GM18505 (cell line): ENCODE results near the gene RNF44.

Experiments
- ATAC-seq: cut with Tn5 transposase; IDR thresholded peaks from one replicate; pipeline ENCODE4 v1.9.1; 2021; ENCODE audit not compliant: unreplicated experiment
- POLR2A ChIP-seq: IDR thresholded peaks from 4 replicates; pipeline ENCODE4 v1.6.1; 2011; ENCODE audit warnings: borderline replicate concordance; ENCODE audit not compliant: insufficient read depth, insufficient read length; ENCODE audit errors: extremely low read depth

Gene RNF44

DNA sequence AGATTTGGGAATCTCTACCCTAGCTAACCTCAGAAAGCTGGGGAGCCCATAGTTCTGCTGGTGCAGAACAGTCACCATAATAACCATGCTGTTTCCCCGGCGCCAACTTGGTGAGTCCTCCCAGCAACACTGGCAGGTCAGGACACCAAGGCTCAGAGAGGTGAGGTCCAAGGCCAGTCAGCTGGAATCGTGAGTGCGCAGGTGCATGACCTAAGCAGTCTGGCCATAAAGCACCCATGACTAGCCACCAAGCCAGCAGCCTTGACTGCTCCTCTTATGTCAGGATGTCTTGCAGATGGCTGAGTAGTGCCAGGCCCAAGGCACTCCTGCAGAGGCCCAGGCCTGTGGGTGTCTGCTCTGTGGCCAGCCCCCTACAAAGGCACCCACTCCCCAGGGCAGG, 2.6 kb downstream of the RNF44 start:
- TF ChIP-seq POLR2A = no peak
- no peak for ATAC-seq

DNA sequence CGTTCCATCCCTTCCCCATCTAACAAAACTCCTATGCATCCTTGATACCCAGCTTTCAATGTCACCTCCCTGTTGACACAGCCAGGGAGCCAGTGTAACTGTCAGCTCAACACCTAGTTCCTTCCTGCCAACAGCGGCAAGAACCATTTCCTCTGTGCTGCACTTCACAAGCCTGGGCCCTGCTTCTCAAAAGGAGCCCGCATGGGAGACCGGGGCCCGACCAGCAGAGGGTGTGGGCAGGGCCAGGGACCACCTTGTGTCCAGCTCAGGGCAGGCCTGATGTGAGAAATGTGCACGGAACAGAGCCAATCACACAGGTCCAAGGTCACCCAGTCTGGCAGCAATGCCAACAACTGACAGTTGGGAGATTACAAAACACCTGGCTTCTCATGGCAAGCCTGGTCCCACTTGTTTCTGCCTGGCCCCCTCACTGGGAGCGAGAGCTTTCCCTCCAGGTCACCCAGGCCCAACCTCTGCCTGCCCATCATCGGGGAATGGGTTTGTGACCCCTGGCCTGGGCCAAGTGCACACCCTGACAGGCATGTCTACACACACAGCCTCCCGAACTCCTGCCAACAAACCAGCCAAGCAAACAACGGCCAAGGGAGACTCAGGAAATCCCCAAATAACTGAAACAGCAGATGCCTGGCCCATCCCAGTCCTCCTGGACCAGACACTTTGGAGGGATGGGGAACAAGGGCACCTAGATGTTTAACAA, 3.1 kb downstream of the RNF44 start:
- no peak for ATAC-seq
- TF ChIP-seq POLR2A = peak; percentile 9

DNA sequence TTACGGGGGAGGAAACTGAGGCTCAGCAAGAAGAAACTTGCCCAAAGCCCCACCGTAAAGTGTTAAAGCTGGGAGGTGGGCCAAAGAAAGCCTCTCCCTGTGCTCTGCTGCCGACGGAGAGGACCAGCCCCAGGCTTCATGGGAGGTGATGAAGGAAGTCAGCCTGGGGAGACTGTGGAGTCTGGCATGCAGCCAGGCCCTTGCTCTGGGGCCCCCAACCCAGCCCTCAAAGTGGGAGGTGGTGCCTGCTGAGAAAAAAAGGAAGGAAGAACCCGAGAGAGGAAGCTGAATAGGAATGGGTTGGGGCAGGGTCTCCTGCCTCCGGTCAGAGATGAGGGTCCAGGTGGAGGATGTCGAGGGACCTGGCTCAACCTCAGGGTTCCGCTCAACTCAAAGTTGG, 3.8 kb downstream of the RNF44 start:
- no peak for TF ChIP-seq POLR2A
- ATAC-seq = no peak

DNA sequence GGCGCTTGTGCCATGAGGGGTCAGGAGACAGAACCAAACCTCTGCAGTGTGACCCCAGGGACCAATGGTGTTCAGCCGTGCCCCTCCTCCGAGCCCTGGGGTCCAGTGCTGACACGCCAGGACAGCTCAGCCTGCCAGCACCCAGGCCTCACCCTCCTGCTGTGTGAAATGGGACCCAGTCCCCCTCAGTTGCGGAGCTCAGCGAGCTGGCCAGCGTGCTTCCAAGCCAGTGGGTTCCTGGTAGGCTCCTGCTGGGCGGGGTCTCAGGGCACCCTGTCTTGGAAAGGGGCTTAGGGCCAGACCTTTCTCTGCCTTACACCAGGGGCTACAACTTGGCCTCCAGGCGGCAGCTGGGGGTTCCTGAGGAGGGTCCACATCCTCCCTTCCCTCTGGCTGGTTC, 4.4 kb downstream of the RNF44 start:
- no peak for ATAC-seq

DNA sequence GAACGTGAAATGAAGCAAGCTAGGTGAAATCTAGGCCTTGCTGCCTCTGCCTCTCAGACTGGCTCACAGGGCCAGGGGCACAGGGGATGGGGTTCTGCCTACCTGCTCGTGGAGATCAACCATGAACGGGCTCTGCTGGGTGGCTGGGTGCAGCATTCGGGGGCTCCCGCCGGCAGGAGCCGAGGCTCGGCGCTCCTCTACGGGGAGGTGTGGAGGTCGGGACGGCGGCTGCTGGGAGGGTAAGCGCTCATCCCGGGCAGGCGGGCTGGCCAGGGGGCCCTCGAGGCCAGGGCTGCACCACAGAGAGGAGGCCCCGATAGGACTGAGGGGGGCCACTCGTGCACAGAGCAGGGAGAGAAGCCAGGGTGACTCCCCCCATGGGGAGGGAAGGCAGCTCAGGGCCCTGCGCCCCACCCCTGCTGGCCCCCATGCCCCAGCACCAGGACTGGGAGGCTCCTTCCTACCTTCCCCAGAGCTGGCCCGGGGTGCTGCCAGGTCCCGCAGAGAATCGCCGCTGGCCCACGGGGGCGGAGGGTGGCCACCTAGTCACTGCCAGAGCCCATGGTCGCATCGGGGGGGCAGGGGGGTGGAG, 5.2 kb downstream of the RNF44 start:
- ATAC-seq = no peak
- no peak for TF ChIP-seq POLR2A

More for the DNA sequence above, 4.4 kb downstream of the RNF44 start:
- TF ChIP-seq POLR2A = no peak

DNA sequence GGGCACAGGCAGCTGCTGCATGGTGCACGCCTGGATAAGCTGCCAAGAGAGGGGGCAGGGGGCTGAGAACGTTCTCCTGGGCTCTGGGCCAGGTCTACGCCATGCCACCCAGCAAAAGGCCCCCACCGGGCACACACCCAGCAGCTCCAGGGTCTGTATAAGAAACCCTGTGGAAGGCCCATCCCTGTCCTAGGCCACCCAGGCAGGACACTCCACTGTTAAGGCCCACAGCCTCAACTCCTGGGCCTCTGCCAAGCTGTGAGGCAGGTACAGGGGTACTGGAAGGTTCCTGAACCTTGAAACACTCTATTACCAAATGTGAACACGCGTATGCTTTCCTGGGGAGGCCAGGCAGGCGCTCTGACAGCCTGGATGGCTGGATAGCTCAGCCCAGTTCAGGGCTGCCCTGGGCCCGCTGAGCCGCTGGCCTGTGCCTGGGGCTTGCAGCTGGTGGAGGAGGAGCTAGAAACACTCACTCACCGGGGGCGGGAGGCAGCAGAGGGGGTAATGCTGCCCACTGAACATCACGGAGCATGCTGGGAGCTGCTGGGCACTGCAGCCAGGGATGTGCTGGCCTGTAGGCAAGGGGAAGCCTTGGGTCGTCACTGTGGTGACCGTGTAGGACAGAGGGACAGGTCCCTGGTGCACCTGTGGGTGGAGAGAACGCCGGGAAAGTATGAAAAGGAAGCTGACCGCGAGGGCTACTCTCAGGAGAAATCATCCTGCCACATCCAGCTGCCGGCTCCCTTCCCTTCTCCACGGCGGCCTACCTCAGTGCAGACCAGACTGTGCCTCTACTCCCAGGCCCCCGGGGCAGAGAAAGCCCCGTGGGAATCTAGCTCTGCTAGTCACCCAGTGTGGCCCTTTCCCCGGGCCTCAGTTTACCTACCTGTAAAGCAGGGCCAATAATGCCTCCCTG, 6.0 kb downstream of the RNF44 start:
- TF ChIP-seq POLR2A = no peak
- no peak for ATAC-seq

DNA sequence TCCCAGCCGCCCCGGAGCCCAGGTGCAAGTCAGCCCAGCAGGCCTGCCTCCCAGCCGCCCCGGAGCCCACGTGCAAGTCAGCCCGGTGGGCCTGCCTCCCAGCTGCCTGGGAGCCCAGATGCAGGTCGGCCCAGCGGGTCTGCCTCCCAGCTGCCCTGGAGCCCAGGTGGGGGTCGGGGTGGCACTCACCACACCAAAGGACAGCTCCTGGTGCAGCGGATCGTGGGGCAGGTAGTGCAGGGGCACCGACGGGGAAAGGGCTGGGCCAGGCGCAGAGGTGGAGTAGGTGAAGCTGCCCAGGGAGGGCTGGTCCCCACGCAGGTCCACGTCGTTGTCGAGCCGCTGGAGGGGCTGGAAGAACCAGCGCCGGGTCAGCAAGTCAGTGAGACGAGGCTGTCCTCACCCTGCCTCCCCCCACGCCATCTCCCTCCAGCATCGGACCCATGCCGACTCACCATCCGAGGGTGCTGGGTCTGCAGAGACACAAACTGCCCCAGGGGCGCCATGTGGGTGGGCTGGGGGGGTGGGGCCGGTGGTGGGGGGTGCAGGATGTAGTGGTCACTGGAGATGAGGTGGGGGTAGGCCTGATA, 6.7 kb downstream of the RNF44 start:
- ATAC-seq = no peak
- no peak for TF ChIP-seq POLR2A

DNA sequence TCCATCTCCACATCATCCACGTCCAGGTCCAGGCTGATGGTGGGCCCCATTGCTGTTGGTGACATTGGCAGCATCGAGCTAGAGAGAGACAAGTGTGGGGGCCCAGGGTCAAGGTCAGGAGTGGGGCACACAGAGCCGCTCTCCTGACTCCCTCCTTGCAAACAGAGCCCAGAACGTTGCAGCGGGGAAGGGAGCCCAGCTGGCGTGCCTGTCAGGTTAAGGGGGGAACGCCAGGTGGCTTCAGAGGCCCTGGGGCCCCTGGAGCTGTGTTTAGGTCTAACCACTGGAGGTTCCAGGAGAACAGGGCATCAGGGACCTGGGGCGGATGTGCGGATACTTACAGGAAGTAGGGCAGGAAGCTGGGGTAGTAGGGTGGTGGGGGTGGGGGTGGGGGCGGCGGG, 7.5 kb downstream of the RNF44 start:
- no peak for TF ChIP-seq POLR2A

DNA sequence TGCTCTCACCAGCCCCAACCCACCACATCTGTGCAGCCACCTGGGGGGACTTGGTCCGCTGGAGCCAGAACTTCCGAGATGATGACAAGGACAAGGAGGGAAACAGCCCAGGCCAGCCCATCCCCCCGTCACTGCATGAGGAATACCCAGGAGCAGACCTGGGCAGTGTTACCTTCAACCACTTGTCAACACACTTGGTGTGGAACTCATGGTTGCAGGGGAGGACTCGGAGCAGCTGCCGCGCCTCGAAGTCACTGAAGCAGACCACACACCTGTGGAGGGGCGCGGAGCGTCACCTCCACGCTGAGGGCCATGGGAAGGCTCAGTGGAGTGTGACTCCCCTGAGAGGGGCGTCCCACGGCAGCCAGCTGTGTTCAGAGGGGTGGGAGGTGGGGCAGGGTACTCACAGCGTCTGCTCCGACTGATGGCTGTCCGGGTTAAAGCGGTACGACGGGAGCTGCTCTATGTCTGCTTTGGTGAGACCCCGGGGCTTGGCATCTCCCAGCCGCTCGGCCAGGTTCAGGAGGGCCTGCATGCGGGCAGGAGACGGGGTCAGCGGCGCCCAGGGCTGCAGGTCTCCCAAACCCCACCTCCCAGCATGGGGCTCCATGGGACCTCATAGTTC, 8.0 kb downstream of the RNF44 start:
- ATAC-seq = no peak
- no peak for TF ChIP-seq POLR2A

More for the DNA sequence above, 7.5 kb downstream of the RNF44 start:
- ATAC-seq = no peak

DNA sequence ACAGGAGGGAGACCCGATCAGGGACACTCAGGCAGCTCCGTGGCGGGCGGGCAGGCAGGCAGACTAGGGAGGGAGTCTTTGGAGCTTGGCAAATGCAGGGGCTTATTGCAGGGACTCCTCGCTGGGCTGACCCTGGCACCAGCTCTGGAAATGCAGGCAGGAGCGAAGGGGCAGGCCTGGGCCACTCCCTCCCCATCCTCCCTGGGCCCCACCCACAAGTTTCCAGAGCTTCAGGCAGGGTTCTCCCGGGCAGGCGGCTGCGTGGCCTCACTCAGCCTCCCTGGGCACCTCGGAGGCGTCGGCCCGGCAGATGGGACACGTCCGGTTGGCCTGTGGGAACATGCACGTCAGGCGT, 8.5 kb downstream of the RNF44 start:
- TF ChIP-seq POLR2A = no peak
- ATAC-seq = no peak

DNA sequence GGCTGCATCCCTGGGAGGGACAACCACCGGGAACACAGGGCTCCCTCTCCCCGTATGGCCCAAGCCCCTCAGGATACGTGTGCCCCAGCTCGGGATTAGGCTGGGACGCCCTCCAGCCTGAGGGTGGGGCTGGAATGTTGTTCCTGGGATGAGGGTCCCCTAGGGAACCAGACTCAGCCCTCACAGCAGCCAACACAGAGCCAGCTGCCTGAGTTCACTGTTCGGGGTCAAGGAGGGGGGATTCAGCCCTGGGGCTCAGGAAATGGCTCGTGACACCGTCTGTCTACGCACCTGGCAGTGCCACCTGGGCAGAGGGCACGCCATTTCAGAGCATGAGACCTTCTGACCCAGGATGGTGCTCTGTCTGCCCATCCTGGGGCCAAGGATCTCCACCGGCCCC, 8.9 kb downstream of the RNF44 start:
- no peak for ATAC-seq
- TF ChIP-seq POLR2A = no peak

DNA sequence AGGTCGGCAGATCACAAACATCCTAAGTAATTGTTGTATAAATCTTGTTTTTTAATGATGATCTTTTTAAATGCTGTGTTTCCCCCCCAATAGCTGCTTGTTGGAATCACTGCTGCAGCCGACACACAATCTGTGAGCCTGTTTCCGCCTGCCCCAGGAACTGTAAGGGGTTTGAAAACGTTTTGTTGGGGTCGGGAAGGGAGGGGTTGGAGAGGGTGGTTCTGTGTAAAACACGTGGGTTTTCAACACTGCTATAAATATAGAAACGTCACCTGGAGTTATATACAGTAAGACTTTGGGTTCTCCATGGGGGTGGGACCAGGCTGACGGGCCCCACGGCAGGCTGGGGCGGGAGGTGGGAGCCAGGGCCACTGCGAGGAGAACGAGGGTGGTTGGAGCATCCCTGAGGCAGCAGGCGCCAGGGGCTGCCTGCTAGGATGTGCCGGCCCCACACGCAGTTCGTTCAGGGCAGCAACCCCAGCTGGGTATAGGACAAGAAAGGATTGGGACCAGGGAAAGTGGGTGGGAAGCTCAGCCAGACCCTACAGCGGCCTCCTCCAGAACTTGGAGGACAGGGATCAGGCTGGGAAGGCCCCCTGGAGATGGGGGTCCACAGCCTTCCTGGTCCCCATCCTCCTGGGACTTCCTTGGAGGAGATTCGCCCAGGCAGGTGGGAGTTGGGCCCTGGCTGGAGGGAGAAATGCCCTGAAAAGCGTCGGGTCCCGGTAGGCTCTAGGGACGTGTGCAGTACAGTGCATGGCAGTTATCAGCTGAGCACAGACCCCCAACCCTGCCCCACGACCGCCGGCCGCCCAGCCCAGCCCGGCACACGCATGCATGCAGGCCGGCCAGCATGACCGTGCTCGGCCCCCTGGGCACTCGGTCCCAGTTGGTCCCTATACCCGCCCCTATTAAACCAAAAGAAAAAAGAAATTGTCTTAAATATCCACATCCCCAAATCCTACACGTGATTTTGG, 9.7 kb downstream of the RNF44 start:
- TF ChIP-seq POLR2A = no peak
- ATAC-seq = no peak

DNA sequence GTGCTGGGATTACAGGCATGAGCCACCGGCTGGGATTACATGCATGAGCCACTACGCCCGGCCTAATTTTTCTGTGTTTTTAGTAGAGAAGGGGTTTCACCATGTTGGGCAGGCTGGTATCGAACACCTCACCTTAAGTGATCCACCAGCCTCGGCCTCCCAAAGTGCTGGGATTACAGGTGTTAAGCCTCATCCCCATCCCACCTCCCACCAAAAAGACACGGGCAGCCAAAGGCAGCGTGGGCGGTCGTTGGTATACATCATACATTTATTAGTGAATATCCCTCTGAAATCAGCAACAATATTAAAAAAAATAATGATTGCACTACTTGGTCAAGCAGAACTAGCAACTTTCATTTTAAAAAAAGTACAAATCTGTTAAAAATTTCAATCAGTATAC, 10.7 kb downstream of the RNF44 start:
- no peak for TF ChIP-seq POLR2A
- no peak for ATAC-seq

DNA sequence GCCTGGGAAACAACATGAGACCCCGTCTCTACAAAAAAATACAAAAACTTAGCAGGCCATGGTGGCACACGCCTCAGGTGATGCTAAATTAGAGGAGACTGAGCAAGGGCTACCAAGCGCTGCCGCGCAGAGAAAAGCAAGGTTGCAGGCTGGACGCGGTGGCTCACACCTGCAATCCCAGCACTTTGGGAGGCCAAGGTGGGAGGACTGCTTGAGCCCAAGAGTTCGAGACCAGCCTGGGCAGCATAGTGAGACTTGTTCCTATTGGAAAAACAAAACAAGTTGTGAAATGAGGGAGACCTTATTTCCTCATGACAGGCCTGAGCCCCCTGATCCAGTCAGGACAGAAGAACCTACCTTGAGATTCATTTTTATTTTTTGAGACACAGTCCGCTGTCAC, 11.5 kb downstream of the RNF44 start:
- ATAC-seq = no peak
- TF ChIP-seq POLR2A = no peak
